Dedifferentiated amniotic fluid mesenchymal stem cell (primary cell): ENCODE measurements around the gene SMOC1.

Experiments used
- DNase-seq: peaks from one replicate; pipeline ENCODE4 v3.0.0-alpha.2; 2016; ENCODE audit errors: extremely low spot score

The SMOC1 gene, protein sequence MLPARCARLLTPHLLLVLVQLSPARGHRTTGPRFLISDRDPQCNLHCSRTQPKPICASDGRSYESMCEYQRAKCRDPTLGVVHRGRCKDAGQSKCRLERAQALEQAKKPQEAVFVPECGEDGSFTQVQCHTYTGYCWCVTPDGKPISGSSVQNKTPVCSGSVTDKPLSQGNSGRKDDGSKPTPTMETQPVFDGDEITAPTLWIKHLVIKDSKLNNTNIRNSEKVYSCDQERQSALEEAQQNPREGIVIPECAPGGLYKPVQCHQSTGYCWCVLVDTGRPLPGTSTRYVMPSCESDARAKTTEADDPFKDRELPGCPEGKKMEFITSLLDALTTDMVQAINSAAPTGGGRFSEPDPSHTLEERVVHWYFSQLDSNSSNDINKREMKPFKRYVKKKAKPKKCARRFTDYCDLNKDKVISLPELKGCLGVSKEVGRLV

DNA sequence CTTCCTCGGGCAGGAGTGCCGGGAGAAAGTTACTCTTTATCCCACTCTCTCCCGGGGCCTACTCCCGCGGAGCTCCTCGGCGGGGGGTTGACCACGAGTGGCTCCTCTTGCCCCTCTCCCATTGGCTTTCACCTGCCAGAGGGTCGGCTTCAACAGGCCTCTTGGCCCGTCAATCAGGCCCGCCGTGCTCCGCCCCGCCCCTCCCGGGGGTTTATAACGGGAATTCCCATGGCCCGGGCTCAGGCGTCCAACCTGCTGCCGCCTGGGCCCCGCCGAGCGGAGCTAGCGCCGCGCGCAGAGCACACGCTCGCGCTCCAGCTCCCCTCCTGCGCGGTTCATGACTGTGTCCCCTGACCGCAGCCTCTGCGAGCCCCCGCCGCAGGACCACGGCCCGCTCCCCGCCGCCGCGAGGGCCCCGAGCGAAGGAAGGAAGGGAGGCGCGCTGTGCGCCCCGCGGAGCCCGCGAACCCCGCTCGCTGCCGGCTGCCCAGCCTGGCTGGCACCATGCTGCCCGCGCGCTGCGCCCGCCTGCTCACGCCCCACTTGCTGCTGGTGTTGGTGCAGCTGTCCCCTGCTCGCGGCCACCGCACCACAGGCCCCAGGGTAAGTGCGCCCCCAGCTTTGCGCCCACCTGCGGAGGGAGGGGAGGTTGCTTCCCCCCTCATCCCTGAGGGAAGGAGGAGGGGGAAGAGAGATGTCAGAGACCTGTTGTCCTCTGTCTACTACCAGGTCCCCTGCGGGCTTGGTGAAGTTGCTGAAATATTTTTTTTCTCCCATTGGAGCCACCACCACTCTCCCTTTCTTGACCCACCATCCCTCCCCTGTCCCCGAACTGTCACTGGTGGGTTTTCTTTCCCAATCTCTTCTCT, at the start of gene SMOC1:
SMOC1 (plus strand) TSS at position 242 of the 869 bp plus-strand sequence; CDS start at position 505, 263 bp downstream.
- no peak for DNase-seq

DNA sequence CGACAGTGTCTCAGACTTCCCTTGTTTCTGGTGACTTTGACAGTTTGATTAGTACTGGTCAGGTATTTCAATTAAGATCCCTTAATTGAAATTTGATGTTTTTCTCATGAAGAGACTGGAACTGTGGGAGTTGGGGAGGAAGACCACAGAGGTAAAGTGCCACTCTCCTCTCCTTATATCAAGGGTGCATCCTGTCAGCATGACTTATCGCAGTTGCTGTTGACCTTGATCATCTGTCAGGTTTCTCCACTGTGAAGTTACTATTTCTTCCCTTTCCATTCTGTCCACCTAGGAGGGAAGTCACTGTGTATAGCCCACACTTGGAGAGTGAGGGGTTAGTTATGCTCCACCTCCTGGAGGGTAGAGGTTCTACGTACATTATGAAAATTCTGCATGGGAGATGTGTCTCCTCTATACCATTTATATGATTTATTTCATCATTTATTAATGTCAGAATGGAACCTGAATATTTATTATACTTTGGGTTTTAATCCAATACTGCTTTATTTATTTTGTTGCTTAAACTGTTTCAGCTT, 40.3 kb upstream of the SMOC1 start:
- DNase-seq: no peak

DNA sequence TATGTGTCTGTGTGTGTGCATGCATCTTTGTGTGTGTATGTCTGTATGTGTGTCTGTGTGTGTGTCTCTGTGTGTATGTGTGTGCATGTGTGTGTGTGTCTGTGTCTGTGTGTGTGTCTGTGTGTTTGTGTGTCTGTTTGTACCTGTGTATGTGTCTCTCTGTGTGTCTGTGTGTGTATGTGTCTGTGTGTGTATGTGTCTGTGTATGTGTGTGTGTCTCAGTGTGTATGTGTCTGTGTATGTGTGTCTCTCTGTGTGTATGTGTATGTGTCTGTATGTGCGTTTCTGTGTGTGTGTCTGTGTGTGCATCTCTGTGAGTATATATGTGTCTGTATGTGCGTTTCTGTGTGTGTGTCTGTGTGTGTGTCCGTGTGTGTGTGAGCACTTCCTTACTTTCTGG, 39.6 kb upstream of the SMOC1 start:
- DNase-seq: no peak

DNA sequence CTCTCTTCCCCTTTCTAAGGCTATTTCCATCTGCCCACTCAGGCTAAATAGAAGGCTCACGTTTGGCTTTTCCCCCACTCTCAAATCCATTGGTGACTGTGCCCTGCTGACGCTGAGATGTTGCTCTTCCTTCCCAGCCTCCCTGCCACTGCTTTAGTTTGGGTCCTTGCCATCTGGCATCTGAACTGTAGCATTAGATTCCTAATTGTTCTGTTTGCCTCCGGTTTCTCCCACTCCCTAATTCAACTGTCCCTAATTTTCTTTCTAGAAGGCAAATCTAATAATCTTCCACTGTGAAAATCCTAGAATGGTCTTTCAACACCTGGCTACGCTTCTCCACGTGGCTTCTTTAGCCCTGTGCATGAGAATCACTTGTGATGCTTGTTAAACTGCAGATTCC, 37.6 kb upstream of the SMOC1 start:
- DNase-seq: no peak

DNA sequence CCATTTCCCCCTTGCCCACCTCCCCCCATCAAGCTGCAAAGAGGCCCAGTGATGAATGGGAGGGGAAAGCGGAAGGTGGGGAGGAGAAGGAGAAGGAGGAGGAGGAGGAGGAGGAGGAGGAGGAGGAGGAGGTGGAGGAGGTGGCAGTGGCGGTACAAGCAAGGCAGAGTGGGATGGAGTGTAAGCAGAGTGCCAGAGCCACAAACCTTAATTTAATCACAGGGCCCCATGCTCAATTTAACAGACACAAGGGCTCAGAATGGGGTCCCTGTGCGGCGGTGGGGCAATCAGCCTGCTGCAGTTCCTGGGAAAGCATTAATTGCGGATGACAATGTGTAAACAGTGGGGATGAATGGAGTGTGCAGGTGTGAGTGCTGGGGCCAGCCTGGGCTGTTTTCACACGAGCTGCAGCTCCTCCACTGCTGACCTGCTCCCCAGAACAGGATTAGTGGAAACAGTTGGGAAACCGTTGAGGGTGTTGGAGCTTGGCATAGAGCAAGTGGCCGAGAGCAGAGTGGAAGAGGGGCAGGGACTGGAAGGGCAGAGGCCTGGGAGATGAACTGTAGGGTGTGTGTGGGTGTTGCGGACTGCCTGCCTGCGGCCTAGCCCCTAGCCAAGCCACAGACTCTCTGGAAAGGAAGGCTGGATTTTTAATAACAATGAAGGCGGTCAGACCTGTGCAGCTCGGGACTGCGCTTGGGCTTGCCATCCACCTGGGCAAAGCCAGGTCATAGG, 36.4 kb upstream of the SMOC1 start:
- no peak for DNase-seq

DNA sequence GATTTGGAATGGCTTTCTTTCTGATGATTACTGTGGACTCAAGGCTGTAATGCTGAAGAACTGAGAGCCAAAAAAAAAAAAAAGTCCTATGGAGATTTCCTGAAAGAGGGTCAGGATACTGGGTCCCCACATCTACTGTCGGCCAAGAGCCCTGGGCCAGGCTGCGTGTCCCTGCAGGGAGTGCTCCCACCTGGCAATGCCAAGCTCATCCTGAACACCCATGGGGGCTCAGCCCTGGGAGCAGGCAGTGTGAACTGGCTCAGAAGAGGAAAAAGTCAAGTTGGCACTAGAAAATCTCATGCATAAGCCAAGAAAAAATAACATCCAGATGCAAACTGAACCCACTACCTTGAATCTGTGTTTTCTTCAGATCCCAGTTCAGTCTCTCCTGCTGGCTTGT, 35.0 kb upstream of the SMOC1 start:
- DNase-seq: no peak

DNA sequence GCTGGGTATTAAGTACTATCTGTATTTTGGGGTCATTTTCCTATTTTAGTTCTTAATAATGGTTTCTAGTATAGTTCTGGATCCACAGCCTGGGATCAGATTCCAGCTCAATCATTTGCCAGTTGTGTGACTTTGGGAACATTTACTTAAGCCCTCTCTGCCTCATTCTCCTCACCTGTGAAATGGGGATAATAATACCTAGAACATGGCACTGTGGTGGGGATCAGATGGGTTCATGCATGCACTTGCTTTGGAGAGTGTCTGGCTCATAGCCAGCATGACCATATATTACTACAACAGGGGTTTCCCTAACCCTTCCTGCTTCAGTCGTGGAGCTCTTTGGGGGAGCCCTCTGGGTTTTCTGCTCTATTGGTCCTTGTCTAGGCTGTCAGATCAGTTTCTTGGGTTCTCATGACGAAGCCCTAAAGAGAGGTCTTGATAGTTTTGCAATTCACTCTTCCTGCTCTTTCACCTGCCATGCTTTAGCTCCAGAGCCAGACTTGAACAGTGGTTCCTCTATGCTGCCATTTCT, 34.1 kb upstream of the SMOC1 start:
- no peak for DNase-seq

DNA sequence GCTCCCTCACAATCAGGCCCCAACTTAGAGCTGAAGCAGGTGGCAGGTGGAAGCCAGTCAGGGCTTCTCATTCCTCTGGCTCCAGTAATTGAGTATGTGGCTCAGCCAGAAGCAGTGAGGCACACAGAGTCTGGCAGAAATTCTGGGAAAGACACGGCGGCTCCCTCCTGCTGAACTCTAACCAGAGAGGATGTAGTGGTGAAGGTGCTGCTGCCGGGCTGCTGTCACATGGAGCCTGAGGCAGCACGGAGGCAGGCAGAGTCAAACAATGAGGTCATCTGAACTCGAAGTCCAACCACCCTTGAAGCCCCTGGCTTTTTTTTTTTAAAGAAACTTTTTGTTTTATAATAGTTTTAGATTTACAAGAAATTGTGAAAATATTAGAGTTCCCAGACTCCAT, 33.4 kb upstream of the SMOC1 start:
- no peak for DNase-seq

DNA sequence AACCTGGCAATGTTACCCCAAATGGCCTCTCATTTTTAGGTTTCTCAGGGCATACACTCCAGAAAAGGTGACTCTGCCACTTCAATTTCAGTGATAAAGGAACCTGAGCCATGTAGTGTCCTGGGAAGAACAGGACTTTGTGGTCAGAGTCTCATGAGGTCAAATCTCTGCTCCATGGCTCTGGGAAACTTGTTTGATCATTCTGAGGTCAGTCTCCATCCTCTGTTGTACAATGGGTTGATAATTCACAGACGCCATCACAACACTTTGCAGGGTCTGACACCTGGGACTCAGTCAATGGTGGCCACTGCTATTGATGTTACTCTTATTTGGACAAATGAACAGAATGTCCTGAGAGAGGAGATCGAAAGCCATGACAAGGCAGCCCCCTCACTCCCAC, 31.1 kb upstream of the SMOC1 start:
- DNase-seq: no peak

DNA sequence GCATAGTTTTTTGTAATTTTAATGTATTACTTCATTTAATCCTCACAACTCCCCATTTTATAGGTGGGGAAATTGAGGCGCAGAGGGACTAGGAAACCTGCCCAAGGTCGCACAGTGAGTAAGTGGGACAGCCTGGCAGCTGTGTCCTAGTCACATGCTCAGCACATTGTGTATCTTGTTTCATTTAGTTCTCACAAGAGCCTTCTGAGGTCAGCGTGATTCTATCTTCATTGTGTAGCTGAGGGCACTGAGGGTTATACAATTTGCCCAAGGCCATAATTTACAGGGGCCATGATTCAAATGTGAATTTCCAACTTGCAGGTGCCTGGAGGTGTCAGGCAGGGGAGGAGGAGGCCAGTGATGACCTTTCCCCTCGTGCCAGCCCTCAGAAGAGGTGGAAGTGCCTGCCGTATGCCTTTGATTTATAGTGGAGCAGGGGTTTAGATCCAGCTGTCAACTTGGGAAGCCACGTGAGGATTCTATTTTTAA, 30.3 kb upstream of the SMOC1 start:
- no peak for DNase-seq

DNA sequence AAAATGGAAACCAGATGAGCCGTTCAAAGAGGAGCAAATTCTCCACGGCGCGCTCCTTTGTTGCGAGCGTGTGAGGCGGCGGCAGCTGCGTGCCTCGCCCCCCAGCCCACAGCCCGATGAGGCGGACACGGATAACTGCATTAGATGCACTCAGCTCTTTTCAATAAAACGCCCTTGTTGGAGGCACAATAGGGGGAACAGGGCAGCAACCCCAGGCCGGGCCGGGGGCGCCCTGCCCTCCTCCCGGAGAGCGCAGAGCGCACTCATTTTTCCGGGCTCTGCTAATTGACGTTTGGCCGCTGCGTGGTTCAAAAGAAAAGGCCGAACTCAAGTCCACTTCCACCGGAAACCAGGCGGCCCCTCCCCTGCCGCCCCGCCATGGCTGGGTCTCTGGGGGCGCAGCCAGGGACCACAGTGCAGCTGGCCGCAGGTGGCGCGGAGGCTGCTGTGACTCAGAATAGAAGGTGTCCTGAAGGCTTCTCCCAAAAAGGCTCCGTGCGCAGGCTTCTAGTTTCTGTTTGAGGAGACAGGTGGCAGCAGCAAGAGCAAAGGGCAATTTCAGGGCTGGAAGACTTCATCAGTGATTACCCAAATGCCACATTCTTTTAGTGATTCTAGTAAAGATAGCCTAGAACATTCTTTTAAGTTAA, 29.0 kb upstream of the SMOC1 start:
- DNase-seq: no peak

DNA sequence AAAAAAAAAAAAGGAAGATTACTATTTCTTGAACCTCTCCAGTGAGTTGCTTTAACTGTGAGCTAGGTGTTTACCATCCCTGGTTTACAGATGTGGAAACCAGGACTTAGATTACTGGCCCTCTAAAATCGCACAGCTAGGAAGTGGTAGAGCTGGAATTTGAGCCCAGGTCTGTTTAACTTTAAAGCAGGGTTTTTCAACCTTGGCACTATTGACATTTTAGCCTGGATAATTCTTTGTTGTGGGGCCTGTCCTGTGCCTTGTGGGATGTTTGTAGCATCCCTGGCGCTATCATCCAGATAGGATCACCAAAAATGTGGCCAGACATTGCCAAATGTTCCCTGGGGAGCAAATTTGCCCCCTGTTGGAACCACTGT, 28.5 kb upstream of the SMOC1 start:
- no peak for DNase-seq

DNA sequence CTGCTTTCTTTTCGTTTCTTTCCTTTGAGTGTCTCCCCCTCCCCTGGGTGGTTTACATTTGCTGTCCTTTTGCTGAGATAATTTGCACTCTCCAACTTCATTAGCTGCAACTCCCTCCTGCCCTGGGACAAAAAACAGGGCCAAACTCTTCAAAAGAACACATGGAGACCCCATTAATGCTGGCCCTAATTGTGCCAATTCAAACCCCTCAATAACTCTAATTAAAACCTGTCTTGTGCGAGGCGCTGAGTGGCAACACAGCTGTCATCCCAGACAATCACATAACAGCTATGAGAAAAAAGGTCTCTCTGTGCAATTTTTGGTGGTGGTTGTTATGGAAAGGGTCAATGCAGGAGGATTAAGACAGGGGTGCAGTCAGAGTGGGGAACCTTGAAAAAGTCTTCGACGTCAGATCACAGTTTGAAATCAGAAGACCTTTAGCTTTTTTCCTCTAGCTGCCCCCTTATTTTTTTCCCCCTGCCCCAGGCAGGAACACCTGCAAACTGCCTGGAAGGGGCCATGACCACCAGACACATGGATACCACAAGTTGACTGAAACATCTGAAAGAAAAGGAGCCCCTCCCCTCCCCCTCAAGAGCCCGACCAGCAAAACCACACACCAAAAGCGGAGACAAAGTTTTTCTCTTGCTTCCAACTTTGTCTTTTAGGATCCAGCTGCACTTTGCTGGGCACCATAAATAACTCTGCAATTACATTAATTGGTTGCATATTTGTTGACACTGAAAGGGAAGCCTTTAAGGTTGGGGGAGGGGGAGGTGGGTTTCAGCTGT, 26.5 kb upstream of the SMOC1 start:
- DNase-seq: no peak

DNA sequence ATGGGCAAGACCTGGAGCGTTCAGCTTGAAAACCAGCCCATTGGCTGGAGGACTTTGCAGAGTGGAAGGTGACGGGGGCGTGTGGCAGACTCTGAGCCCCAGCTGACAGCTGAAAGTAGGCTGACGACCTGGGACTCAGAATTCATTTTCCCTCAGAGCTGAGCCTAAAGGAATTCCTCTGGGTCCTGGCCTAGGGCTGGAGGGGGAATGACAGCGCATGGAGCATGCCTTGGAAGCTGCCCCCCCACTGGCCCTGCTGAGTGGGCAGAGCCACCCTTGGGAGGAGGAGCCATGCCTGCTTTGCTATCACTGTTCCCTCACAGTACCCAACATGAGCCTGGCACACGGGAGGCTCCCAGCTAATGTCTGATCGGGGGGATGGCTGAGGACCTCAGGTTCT, 25.4 kb upstream of the SMOC1 start:
- no peak for DNase-seq

DNA sequence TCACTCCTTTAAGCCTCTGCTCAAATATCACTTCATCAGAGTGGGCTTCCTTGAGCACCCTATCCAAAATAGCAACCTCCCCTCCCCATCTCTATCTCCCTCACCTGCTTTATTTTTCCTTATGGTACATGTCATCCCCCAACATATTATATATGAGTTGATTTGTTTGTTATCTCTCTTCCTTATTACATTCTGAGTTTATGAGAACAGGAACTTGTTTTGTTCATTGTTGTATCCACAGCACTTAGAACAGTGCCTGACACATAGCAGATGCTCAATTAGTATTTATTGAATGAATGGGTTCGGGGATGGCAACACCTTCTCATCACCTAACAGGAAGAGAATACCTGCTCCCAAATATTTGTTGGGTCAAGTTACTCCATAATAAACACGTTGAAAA, 24.6 kb upstream of the SMOC1 start:
- DNase-seq: no peak

DNA sequence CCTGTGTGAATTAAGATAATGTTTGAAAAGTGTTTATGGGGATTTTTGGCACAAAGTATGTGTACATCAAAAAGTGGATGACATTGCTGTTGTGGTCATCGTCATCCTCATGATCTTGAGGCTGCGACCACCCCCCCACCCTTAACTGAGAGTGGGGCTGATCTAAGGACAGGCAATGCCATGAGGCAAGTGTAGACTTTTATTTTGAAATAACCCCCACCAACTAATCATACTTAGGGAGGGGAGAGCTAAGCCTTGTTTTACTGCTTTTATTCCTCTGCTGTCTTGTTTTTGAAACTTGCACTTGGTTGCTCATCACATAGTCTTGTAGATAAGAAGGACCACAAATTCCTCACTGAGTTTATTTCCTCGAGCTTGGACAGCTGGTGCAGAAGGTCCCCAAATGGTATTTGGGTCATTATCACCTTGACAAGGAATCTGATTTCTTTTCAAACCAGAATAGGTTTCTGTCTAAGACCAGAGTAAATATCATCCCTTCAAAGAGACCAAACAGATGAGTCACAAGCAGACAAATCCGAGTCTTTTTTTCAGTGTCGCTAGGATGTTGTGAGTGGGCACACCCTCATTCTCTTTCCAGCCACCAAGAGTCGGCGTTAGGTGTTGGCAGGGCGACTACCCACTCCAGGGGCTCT, 23.9 kb upstream of the SMOC1 start:
- DNase-seq: no peak

DNA sequence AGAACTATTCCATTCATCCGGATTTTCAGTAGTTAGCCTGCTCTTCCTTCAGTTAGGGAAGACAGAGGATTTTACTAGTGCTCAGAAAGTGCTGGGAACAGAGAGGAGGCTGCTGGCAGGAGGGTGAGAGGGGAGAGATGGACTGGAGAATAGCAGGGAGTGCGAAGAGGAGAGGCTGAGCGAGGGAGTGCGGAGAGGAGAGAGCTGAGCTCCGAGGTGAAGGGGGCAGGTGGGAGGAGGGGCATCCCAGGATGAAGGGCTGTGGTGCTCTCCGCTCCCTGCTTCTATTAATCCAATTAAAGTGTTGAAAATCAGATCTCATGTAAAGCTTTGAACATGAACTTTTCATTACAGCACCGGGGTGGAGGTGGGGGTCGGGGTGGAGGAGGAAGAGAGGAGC, 20.4 kb upstream of the SMOC1 start:
- no peak for DNase-seq

DNA sequence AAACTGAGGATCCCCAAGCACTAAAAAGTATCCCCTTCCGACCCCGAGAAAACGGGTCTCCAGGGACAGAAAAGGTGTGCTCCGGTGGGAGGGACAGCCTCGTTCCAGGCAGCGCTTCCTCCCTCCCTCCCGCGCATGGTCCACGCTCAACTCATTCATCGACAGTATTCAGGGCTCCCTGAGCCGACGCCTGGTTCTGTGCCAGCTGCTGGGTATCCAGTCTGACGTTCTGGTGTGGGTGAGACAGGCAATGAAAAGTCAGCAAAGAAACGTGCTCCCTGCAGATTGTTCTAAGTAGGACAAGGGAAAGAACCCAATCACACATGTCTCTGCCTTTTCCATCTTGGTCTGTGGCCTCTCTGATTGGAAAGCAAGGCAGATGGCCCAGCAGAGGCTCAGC, 19.6 kb upstream of the SMOC1 start:
- no peak for DNase-seq

DNA sequence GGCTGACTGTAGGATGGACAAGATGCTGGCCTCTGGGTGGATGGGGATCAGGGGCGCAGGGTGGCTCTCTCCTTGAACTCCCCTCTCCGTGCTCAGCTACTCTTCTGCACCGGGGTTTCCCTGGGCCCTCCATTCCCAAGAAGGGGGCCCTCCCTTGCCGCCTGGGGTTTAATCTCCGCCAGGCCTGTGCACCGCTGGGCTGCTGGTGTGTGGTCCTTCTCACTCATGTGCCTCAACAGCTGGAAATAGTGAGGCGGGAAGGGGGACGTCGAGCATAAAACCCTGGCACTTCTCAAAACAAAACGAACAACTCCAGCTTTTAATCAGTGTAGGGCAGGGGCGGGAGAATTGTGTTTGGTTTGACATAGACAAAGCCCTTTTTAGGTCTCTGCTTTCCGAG, 19.0 kb upstream of the SMOC1 start:
- DNase-seq: no peak

DNA sequence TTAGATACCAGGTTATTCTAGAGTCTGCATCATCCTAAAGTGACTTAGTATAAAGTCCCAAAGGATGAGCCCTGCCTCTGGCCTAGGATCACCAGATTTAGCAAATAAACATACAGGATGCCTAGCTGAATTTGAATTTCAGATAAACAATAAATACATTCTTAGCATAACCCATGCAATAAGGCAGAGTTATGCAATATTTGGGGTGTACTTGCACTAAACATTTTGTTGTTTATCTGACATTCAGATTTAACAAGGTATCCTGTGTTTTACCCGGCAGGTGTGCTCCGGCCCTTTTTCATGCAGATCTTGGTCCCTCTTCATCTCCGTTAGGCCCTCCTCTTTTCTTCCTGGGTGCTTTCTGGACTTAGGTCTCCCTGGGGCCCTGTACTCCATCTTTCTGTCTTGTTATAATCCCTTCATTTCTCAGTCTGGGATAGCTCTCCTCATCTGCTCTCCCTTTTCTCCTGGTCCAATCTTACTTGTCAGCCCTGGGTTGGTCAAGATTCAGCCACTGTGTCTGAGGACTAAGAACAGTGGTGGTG, 18.1 kb upstream of the SMOC1 start:
- no peak for DNase-seq
